HCEC 1CT (cell line): ENCODE data around the gene LRRK1.

ENCODE experiments used
- DNase-seq: peaks from one replicate; pipeline ENCODE4 v3.0.0-alpha.2; 2017

LRRK1 gene

DNA sequence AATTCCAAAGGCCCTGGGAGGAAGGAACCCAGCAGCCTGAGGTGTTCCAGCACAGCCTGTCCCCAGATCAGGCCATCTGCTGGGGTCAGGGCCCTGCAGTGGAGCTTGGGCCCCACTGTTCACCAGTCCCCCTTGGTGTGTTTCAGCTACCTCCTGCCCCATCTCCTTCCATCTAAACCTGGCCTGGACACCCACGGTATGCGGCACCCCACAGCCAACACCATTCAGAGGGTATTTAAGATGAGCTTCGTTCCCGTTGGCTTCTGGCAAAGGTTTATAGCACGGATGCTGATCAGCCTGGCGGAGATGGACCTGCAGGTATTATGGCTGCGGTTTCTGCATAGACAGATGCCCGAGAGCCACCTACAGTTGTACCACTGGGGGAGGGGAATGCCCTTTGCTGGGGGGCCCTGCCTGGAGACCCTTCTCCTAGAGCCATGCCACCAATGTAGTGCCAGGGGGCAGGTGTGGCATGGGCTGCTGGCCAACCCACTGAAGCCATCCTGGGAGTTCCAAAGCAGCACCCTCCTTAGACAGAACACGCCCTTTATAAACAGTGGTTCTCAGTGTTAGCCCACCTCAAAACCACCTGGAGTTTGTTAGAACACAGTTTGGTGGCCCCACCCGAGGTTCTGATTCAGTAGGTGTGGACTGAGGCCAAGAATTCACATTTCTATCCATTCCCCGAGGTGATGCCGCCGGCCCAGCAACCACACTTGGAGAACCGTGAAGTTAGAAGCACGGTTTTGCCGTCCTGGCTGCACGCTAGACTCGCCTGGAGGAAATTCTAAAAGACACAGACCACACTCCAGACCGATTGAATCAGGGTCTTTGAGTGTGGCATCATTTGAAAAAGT, 126.9 kb downstream of the LRRK1 start:
- no peak for DNase-seq

GRCh38 chr15:101046826-101047225, 127.7 kb downstream of the LRRK1 start:
- no peak for DNase-seq

- no peak for DNase-seq
Measured at GRCh38 chr15:101047301-101047781, 128.2 kb downstream of the LRRK1 start.

- no peak for DNase-seq
Measured at GRCh38 chr15:101048176-101048575, 129.0 kb downstream of the LRRK1 start.

GRCh38 chr15:101048581-101049030, 129.4 kb downstream of the LRRK1 start:
- DNase-seq: no peak

DNA sequence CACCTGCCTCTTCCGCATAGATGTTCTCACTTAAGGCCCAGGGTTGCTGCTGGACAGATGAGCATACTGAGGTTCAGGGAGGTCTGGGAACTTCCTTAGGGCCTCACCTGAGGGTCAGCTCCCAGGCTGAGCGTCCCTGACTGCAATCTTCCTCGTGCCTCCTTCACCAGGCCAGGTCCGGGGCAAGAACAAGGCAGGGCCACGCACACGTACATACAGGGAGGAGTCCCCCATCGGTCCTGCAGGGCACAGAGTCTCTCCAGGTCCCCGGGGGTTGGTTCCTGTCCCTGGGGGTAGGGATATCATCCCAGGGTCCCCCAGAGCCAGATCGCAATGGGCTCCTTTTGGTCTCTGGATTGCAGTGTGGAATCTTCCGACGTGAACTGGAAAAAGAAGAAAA, 130.1 kb downstream of the LRRK1 start:
- DNase-seq: no peak

- DNase-seq: no peak
Measured at GRCh38 chr15:101049856-101050622, 130.9 kb downstream of the LRRK1 start.

GRCh38 chr15:101050623-101051290, 131.6 kb downstream of the LRRK1 start:
- DNase-seq: no peak

DNA sequence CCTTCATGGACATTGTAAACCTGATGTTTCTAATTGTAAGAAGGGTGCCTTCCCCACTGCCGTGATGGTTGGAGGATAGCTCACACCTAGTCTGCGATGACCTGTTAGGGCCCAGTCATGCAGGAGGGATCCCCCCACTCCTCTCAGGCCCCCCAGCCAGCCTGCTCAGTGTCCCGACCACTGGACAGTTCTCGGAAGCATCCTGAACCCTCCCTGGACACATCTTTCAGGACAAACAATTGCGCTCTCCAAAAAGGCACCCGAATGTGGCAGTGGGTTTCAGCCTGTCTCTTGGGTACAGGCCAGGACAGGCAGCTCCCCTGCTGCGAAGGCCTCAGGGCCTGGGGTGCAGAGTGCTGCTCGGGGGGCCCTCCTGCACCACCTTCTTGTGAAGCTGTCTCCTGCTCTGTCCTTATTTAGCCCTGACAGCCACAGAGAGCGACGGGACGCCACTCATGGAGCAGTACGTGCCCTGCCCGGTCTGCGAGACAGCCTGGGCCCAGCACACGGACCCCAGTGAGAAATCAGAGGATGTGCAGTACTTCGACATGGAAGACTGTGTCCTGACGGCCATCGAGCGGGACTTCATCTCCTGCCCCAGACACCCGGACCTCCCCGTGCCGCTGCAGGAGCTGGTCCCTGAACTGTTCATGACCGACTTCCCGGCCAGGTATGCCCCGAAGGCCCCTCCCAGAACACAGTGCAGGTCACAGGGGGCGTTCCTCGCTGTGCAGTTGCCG, 132.3 kb downstream of the LRRK1 start:
- no peak for DNase-seq

GRCh38 chr15:101052031-101052620, 133.0 kb downstream of the LRRK1 start:
- no peak for DNase-seq

GRCh38 chr15:101052681-101053121, 133.5 kb downstream of the LRRK1 start:
- DNase-seq: no peak

DNA sequence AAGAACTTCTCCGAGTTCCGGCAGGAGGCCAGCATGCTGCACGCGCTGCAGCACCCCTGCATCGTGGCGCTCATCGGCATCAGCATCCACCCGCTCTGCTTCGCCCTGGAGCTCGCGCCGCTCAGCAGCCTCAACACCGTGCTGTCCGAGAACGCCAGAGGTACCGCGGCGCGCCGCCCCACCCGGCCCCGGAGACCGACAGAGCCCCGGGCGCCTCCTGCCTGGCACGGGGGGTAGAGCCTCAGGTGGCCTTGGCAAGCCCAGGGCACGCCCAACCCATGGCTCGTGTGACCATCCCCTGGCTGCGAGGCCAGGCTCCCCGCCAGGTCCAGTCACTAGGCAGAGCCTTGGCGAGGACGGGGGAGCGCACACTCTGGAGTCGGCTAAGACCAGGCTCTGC, 134.1 kb downstream of the LRRK1 start:
- DNase-seq: no peak

DNA sequence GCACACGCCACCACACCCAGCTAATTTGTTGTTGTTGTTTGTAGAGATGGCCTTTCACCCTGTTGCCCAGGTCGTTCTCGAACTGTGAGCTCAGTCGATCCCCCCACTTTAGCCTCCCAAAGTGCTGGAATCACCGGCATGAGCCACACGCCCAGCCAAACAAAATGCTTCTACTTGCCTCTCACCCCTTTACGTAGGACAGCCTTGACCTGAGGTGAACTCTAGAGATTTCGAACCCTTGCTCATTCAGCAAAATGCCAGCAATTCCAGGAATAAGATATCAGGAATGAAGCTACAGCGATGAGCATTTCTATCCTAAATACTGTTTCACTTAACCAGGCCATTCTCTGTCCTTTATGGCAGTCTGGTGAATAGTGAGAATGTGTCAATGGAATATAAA, 135.0 kb downstream of the LRRK1 start:
- no peak for DNase-seq

GRCh38 chr15:101054991-101055390, 135.8 kb downstream of the LRRK1 start:
- DNase-seq: no peak

DNA sequence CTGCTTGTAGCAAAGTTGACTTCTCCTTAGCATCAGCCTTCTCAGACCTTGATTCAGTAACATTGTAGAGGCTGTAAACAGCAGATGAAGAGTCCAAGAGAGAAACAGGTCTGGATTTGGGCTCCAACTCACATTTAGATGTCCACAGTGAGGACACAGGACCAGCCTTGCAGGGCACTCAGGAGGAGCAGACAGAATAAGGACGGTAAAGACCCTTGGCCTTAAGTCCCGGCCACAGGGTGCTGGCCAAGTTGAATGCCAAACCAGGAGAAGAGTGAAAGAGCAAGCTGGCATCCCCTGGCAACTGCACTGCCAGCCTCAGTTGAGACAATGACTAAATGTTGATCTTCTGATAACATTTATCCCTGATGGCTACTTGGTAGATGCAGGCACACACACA, 136.3 kb downstream of the LRRK1 start:
- DNase-seq: no peak

- no peak for DNase-seq
Measured at GRCh38 chr15:101056366-101057334, 137.5 kb downstream of the LRRK1 start.

DNA sequence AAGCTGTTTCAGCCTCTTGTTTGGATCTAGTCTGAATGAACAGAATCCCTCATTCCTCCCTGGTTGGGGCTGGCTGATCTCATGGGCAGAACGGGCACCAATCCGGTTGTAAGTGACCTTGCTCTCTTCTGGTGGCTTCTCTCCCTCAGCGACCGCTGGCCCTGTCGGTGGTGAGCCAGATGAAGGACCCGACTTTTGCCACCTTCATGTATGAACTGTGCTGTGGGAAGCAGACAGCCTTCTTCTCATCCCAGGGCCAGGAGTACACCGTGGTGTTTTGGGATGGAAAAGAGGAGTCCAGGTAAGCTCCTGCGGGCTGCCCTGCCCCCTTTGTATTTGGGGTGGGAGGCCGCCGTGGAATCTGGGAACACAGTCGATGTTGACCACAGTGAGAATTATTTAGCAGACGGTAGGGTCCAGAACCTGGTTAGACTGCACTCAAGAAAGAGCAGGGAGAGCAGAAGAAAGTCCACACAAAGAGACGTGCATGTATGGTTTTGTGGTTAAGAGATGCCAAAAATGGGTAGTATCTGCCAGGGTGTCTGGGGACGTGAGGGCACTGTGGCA, 138.8 kb downstream of the LRRK1 start:
- DNase-seq: no peak

GRCh38 chr15:101058735-101059134, 139.6 kb downstream of the LRRK1 start:
- no peak for DNase-seq

- no peak for DNase-seq
Measured at GRCh38 chr15:101059381-101060341, 140.5 kb downstream of the LRRK1 start.
